HL-60 (cell line): Measurements from ENCODE around the gene SORCS2.

Experiments used
- DNase-seq, 2 experiments: peaks; one replicate each; pipeline ENCODE4 v3.0.0-alpha.2; 2010 to 2020; ENCODE audit warnings: low read depth in 1 of 2, low spot score in 1 of 2
- H3K27ac ChIP-seq: fragments of 250-450 bp; sonication (Bioruptor Pico); replicated peaks from 2 replicates; pipeline ENCODE4 v1.5.1; 2020; ENCODE audit warnings: mild to moderate bottlenecking, moderate library complexity
- H3K27me3 ChIP-seq: fragments of 250-450 bp; sonication (Bioruptor Pico); 2 replicates; pipeline ENCODE4 v1.5.1; 2021; ENCODE audit warnings: mild to moderate bottlenecking, moderate library complexity; ENCODE audit not compliant: insufficient read depth, poor library complexity, severe bottlenecking
- H3K4me3 ChIP-seq: replicated peaks from 2 replicates; pipeline ENCODE4 v1.5.1; 2011; ENCODE audit warnings: mild to moderate bottlenecking, control low read depth, low read length; ENCODE audit not compliant: insufficient read depth
- CTCF ChIP-seq: IDR thresholded peaks from one replicate; pipeline ENCODE4 v1.5.1; 2011; ENCODE audit warnings: low read length, control low read depth, inconsistent platforms; ENCODE audit not compliant: insufficient read depth
- GABPA ChIP-seq: IDR thresholded peaks from 2 replicates; pipeline ENCODE4 v1.6.1; 2012; ENCODE audit warnings: low read depth
- POLR2AphosphoS5 ChIP-seq: IDR thresholded peaks from 2 replicates; pipeline ENCODE4 v1.6.1; 2012; ENCODE audit warnings: low read depth
- REST ChIP-seq: IDR thresholded peaks from 2 replicates; pipeline ENCODE4 v1.6.1; 2012; ENCODE audit warnings: low read depth; ENCODE audit not compliant: insufficient replicate concordance
- SPI1 ChIP-seq: IDR thresholded peaks from 2 replicates; pipeline ENCODE4 v1.6.1; 2012; ENCODE audit warnings: low read depth, mild to moderate bottlenecking, borderline replicate concordance

The SORCS2 gene

GRCh38 chr4:7722766-7723387, 530.5 kb downstream of the SORCS2 start:
- H3K27me3 ChIP-seq = peaks cover 4% of the 10 kb centered on the region
- DNase-seq = no peak
- H3K27ac ChIP-seq = no peak overlapping the region
- no peak for TF ChIP-seq REST
- no peak for TF ChIP-seq GABPA
- no peak for TF ChIP-seq POLR2AphosphoS5
- TF ChIP-seq CTCF = no peak
- TF ChIP-seq SPI1 = no peak
- H3K4me3 ChIP-seq = no peak overlapping the region

- DNase-seq = no peak
- H3K27me3 ChIP-seq = peaks cover 4% of the 10 kb centered on the region
- no peak for TF ChIP-seq REST
- no peak for TF ChIP-seq POLR2AphosphoS5
- TF ChIP-seq SPI1 = no peak
- no peak for TF ChIP-seq GABPA
- no peak for TF ChIP-seq CTCF
- H3K27ac ChIP-seq = no peak overlapping the region
- no peak overlapping the region for H3K4me3 ChIP-seq
Measured at GRCh38 chr4:7723625-7724024, 531.3 kb downstream of the SORCS2 start.

GRCh38 chr4:7725951-7726350, 533.6 kb downstream of the SORCS2 start:
- H3K4me3 ChIP-seq = no peak overlapping the region
- no peak for DNase-seq
- TF ChIP-seq POLR2AphosphoS5 = no peak
- TF ChIP-seq SPI1 = no peak
- no peak for TF ChIP-seq GABPA
- no peak for TF ChIP-seq CTCF
- TF ChIP-seq REST = no peak
- no peak overlapping the region for H3K27ac ChIP-seq
- no peaks in the 10 kb centered on the region for H3K27me3 ChIP-seq
